WTC11 (cell line): ENCODE measurements around the gene CCL8. TPM values are rescaled to one million over a fixed set of nuclear protein-coding genes. Genes with fewer than 3 reads are reported as not detected.

Source experiments
- ATAC-seq: fragments of 200-7000 bp; cut with Tn5 transposase; 2 replicates; pipeline ENCODE4 v1.10.0; 2021; ENCODE audit warnings: mild to moderate bottlenecking, moderate library complexity
- CTCF ChIA-PET: fragments of 300-600 bp; sonication (Branson Sonifier 250); formaldehyde crosslinking; loops from one replicate; lab custom pipeline; 2021; ENCODE audit warnings: antibody characterized with exemption; lab: Charles Lee
- POLR2A ChIA-PET: fragments of 350-600 bp; sonication (Branson Sonifier 250); formaldehyde crosslinking; loops from one replicate; lab custom pipeline; 2021; ENCODE audit warnings: antibody characterized with exemption; lab: Charles Lee
- DNase-seq: peaks from one replicate; pipeline ENCODE4 v3.0.0; 2021; ENCODE audit warnings: low spot score
- H3K27ac Mint-ChIP-seq: 2 replicates; pipeline ENCODE4 v1.8.0; 2021; ENCODE audit warnings: mixed read lengths
- H3K27me3 Mint-ChIP-seq: 2 replicates; pipeline ENCODE4 v1.8.0; 2021; ENCODE audit warnings: low read depth, mild to moderate bottlenecking, moderate library complexity, mixed read lengths
- H3K36me3 Mint-ChIP-seq: 2 replicates; pipeline ENCODE4 v1.8.0; 2021; ENCODE audit warnings: mixed read lengths
- H3K4me1 Mint-ChIP-seq: 2 replicates; pipeline ENCODE4 v1.8.0; 2022; ENCODE audit warnings: mixed read lengths
- H3K4me3 Mint-ChIP-seq: 2 replicates; pipeline ENCODE4 v1.8.0; 2021; ENCODE audit warnings: mild to moderate bottlenecking, moderate library complexity, mixed read lengths
- H3K9me3 Mint-ChIP-seq: 2 replicates; pipeline ENCODE4 v1.8.0; 2021; ENCODE audit warnings: mixed read lengths
- CBFB ChIP-seq: sonication (generic); formaldehyde crosslinking; IDR thresholded peaks from 2 replicates; pipeline ENCODE4 v1.8.1; 2022; ENCODE audit warnings: mild to moderate bottlenecking, low read depth, missing genetic modification reagents
- ETV6 ChIP-seq: sonication (generic); formaldehyde crosslinking; IDR thresholded peaks from 2 replicates; pipeline ENCODE4 v1.8.1; 2022; ENCODE audit warnings: mild to moderate bottlenecking, missing genetic modification reagents
- GTF2I ChIP-seq: fragments of 250-450 bp; sonication (Bioruptor Pico); conservative IDR thresholded peaks from 2 replicates; pipeline ENCODE4 v1.4.0; 2021; ENCODE audit warnings: mild to moderate bottlenecking
- JUN ChIP-seq: sonication (generic); formaldehyde crosslinking; IDR thresholded peaks from 2 replicates; pipeline ENCODE4 v1.8.0; 2023; ENCODE audit warnings: mild to moderate bottlenecking, missing genetic modification reagents
- NFE2L1 ChIP-seq: sonication (generic); formaldehyde crosslinking; IDR thresholded peaks from 2 replicates; pipeline ENCODE4 v1.8.1; 2023; ENCODE audit warnings: missing genetic modification reagents
- NFYB ChIP-seq: sonication (generic); formaldehyde crosslinking; conservative IDR thresholded peaks from 2 replicates; pipeline ENCODE4 v1.8.0; 2022; ENCODE audit warnings: low read depth, missing genetic modification reagents
- SOX15 ChIP-seq: fragments of 250-450 bp; sonication (Bioruptor Pico); IDR thresholded peaks from 2 replicates; pipeline ENCODE4 v1.9.0; 2021; ENCODE audit warnings: mild to moderate bottlenecking
- TEAD4 ChIP-seq: sonication (generic); formaldehyde crosslinking; IDR thresholded peaks from 2 replicates; pipeline ENCODE4 v1.8.0; 2022; ENCODE audit warnings: mild to moderate bottlenecking, missing genetic modification reagents
- TP53 ChIP-seq: sonication (generic); formaldehyde crosslinking; IDR thresholded peaks from 2 replicates; pipeline ENCODE4 v1.8.1; 2023; ENCODE audit warnings: mild to moderate bottlenecking, missing genetic modification reagents
- ZNF219 ChIP-seq: sonication (generic); formaldehyde crosslinking; IDR thresholded peaks from 2 replicates; pipeline ENCODE4 v1.8.0; 2023; ENCODE audit warnings: missing genetic modification reagents, mild to moderate bottlenecking, borderline replicate concordance
- ZNF263 ChIP-seq: sonication (generic); formaldehyde crosslinking; IDR thresholded peaks from 2 replicates; pipeline ENCODE4 v1.8.1; 2022; ENCODE audit warnings: low read depth, mild to moderate bottlenecking, moderate library complexity, missing genetic modification reagents
- total RNA-seq: library from RNA; stranded (reverse); gene quantifications from 3 replicates; pipeline ENCODE4 v1.2.3, GENCODE V29; 2021
- TF ChIP-seq, protein P1 (sequence below): sonication (generic); formaldehyde crosslinking; IDR thresholded peaks from 2 replicates; pipeline ENCODE4 v1.8.0; 2023; ENCODE audit warnings: mild to moderate bottlenecking, missing genetic modification reagents
- TF ChIP-seq, protein P2 (sequence below): sonication (generic); formaldehyde crosslinking; IDR thresholded peaks from 2 replicates; pipeline ENCODE4 v1.8.1; 2023; ENCODE audit warnings: mild to moderate bottlenecking, missing genetic modification reagents, moderate library complexity
- TF ChIP-seq, protein P3 (sequence below): sonication (generic); formaldehyde crosslinking; IDR thresholded peaks from 2 replicates; pipeline ENCODE4 v1.8.0; 2022; ENCODE audit warnings: mild to moderate bottlenecking, missing genetic modification reagents
- TF ChIP-seq, protein P4 (sequence below): sonication (generic); formaldehyde crosslinking; IDR thresholded peaks from 2 replicates; pipeline ENCODE4 v1.8.0; 2022; ENCODE audit warnings: mild to moderate bottlenecking, missing genetic modification reagents
- TF ChIP-seq, protein P5 (sequence below): sonication (generic); formaldehyde crosslinking; IDR thresholded peaks from 2 replicates; pipeline ENCODE4 v1.8.1; 2022; ENCODE audit warnings: mild to moderate bottlenecking, missing genetic modification reagents, moderate library complexity, borderline replicate concordance
- TF ChIP-seq, protein P6 (sequence below): fragments of 250-450 bp; sonication (Bioruptor Pico); IDR thresholded peaks from 2 replicates; pipeline ENCODE4 v1.8.0; 2021; ENCODE audit warnings: mild to moderate bottlenecking

The CCL8 gene
- total RNA-seq, 1 experiment from 2014 or later: not detected

DNA sequence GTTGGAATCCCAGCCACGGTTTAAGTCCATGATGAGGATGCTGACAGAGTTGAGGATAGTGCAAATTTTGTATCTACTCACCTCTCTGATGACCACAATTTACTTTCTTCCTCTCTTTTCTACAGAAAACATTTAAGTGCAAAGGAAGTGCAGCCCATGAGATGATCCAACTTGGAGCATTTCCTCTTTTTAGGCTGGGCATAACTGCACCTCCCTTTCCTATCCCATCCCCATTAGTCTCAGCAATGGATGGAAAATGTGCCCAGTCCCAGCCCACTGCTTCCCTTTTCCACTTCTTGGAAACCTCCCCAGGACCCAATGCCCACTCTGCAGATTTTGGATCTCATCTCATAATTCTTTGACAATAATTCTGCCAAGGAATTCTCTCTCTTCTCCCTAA, 16.6 kb upstream of the CCL8 start (continued):
- TF ChIP-seq, protein P1, sequence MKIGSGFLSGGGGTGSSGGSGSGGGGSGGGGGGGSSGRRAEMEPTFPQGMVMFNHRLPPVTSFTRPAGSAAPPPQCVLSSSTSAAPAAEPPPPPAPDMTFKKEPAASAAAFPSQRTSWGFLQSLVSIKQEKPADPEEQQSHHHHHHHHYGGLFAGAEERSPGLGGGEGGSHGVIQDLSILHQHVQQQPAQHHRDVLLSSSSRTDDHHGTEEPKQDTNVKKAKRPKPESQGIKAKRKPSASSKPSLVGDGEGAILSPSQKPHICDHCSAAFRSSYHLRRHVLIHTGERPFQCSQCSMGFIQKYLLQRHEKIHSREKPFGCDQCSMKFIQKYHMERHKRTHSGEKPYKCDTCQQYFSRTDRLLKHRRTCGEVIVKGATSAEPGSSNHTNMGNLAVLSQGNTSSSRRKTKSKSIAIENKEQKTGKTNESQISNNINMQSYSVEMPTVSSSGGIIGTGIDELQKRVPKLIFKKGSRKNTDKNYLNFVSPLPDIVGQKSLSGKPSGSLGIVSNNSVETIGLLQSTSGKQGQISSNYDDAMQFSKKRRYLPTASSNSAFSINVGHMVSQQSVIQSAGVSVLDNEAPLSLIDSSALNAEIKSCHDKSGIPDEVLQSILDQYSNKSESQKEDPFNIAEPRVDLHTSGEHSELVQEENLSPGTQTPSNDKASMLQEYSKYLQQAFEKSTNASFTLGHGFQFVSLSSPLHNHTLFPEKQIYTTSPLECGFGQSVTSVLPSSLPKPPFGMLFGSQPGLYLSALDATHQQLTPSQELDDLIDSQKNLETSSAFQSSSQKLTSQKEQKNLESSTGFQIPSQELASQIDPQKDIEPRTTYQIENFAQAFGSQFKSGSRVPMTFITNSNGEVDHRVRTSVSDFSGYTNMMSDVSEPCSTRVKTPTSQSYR (CRISPR knock-in tag): no peak
- TF ChIP-seq, protein P2, sequence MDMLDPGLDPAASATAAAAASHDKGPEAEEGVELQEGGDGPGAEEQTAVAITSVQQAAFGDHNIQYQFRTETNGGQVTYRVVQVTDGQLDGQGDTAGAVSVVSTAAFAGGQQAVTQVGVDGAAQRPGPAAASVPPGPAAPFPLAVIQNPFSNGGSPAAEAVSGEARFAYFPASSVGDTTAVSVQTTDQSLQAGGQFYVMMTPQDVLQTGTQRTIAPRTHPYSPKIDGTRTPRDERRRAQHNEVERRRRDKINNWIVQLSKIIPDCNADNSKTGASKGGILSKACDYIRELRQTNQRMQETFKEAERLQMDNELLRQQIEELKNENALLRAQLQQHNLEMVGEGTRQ: no peak
- TF ChIP-seq ZNF263 (CRISPR knock-in tag): no peak
- no peak for TF ChIP-seq CBFB (CRISPR knock-in tag)
- TF ChIP-seq SOX15 (CRISPR knock-in tag): no peak
- TF ChIP-seq JUN (CRISPR knock-in tag): no peak
- TF ChIP-seq GTF2I (CRISPR knock-in tag): no peak
- no peak for TF ChIP-seq TEAD4
- TF ChIP-seq, protein P3, sequence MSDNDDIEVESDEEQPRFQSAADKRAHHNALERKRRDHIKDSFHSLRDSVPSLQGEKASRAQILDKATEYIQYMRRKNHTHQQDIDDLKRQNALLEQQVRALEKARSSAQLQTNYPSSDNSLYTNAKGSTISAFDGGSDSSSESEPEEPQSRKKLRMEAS (CRISPR knock-in tag): no peak

DNA sequence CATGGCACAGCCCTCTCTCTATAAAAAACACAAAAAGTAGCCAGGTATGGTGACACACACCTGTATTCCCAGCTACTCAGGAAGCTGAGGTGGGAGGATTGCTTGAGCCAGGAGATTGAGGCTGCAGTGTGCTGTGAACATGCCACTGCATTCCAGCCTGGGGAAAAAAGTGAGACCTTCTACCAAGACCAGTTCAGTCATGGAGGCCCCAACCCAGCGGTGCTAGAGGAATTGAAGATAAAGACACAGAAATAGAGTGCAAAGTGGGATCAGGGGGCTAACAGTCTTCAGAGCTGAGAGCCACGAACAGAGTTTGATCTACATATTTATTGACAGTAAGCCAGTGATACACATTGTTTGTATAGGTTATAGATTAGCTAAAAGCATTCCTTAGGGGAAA, 15.6 kb upstream of the CCL8 start:
- TF ChIP-seq ETV6 (no peak), ZNF219 (CRISPR knock-in tag) (no peak), NFYB (CRISPR knock-in tag) (no peak), NFE2L1 (CRISPR knock-in tag) (no peak), TP53 (CRISPR knock-in tag) (no peak)
- TF ChIP-seq, protein P2: no peak
- TF ChIP-seq, protein P4, sequence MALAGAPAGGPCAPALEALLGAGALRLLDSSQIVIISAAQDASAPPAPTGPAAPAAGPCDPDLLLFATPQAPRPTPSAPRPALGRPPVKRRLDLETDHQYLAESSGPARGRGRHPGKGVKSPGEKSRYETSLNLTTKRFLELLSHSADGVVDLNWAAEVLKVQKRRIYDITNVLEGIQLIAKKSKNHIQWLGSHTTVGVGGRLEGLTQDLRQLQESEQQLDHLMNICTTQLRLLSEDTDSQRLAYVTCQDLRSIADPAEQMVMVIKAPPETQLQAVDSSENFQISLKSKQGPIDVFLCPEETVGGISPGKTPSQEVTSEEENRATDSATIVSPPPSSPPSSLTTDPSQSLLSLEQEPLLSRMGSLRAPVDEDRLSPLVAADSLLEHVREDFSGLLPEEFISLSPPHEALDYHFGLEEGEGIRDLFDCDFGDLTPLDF: no peak
- TF ChIP-seq, protein P5, sequence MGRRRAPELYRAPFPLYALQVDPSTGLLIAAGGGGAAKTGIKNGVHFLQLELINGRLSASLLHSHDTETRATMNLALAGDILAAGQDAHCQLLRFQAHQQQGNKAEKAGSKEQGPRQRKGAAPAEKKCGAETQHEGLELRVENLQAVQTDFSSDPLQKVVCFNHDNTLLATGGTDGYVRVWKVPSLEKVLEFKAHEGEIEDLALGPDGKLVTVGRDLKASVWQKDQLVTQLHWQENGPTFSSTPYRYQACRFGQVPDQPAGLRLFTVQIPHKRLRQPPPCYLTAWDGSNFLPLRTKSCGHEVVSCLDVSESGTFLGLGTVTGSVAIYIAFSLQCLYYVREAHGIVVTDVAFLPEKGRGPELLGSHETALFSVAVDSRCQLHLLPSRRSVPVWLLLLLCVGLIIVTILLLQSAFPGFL (CRISPR knock-in tag): no peak
- TF ChIP-seq, protein P6, sequence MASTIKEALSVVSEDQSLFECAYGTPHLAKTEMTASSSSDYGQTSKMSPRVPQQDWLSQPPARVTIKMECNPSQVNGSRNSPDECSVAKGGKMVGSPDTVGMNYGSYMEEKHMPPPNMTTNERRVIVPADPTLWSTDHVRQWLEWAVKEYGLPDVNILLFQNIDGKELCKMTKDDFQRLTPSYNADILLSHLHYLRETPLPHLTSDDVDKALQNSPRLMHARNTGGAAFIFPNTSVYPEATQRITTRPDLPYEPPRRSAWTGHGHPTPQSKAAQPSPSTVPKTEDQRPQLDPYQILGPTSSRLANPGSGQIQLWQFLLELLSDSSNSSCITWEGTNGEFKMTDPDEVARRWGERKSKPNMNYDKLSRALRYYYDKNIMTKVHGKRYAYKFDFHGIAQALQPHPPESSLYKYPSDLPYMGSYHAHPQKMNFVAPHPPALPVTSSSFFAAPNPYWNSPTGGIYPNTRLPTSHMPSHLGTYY: no peak
- peaks cover 9% of the 10 kb centered on the region for H3K27me3 Mint-ChIP-seq
- H3K4me3 Mint-ChIP-seq: no peak overlapping the region
- H3K36me3 Mint-ChIP-seq: no peaks in the 10 kb centered on the region
- ChIA-PET CTCF (interaction anchor here (4.0 to 12.7 kb wide), 3 partner anchors 57 to 132 kb away, joined by 17 to 166 read pairs (median 109); partner anchors contain the start of gene CCL1), POLR2A (no interaction called here)
- DNase-seq (no peak), ATAC-seq (no peak)
- no peak overlapping the region for H3K27ac Mint-ChIP-seq
- no peaks in the 10 kb centered on the region for H3K9me3 Mint-ChIP-seq
- peaks cover 10% of the 10 kb centered on the region for H3K4me1 Mint-ChIP-seq
